Ovary (tissue), 9 donors: ENCODE data around the gene LRRC8C. TPM values are rescaled to one million over a fixed set of nuclear protein-coding genes. Genes with fewer than 3 reads are reported as not detected.

Experiments
- DNase-seq, 5 donors: peaks; one replicate each; pipeline ENCODE4 v3.0.0-alpha.2; 2019 to 2020
- H3K27ac ChIP-seq, 2 donors: fragments of 200-600 bp; one replicate each; pipeline versions ENCODE4 v1.5.1 to v1.8.0; 2019 to 2022
- H3K27me3 ChIP-seq: fragments of 200-600 bp; one replicate; pipeline ENCODE4 v1.8.0; 2022
- H3K36me3 ChIP-seq: fragments of 200-600 bp; sonication (generic); one replicate; pipeline ENCODE4 v1.5.1; 2019
- H3K4me1 ChIP-seq: one replicate; pipeline ENCODE4 v1.8.1; 2013; ENCODE audit warnings: mild to moderate bottlenecking, moderate library complexity; ENCODE audit not compliant: insufficient read depth
- H3K4me3 ChIP-seq: fragments of 200-600 bp; sonication (generic); one replicate; pipeline ENCODE4 v1.5.1; 2017
- H3K9me3 ChIP-seq, 2 donors: fragments of 200-600 bp in 1 of 2; sonication (generic) in 1 of 2; one replicate each; pipeline versions ENCODE4 v1.5.1 to v1.8.1; 2013 to 2019; ENCODE audit warnings: mild to moderate bottlenecking in 1 of 2, moderate library complexity in 1 of 2
- EP300 ChIP-seq: sonication (generic); formaldehyde crosslinking; IDR thresholded peaks from one replicate; pipeline ENCODE4 v1.6.1; 2017; ENCODE audit warnings: antibody characterized with exemption
- POLR2A ChIP-seq: fragments of 450-650 bp; IDR thresholded peaks from one replicate; pipeline ENCODE4 v1.6.1; 2017; ENCODE audit warnings: antibody characterized with exemption, mild to moderate bottlenecking, moderate library complexity
- WGBS, 3 donors: extraction: QIAGEN DNeasy Blood & Tissue Kit in 1 of 3; methylation state at CpG; one replicate each; pipeline versions ENCODE4 v1.1.5 to v1.1.7; 2013 to 2017; 5-methylcytosine and 5-hydroxymethylcytosine counted together
- intact Hi-C, 4 donors: fragments of 100-400 bp; cut with DNase I; formaldehyde crosslinking; loops; one replicate each; pipeline versions ENCODE4 v1.11.0 to v1.15.1; 2022 to 2023
- polyA plus RNA-seq, 2 donors: library from polyadenylated mRNA; stranded (reverse); fragments of 200-250 nt in 1 of 2; fragments of 350-450 nt in 1 of 2; fragmentation: Illumina TruSeq in 1 of 2; extraction: RNeasy Lipid Tissue Mini Kit (QIAGEN cat#74804) in 1 of 2; gene quantifications; one replicate each; pipeline ENCODE4 v1.2.3, GENCODE V29; 2013 to 2014
- total RNA-seq, 7 donors: library from RNA; depleted of rRNA in 2 of 7; stranded (reverse); fragments of >200 nt in 2 of 7; fragmentation: NEBNext Ultra II Directional in 3 of 7; extraction: Animal tissue kit (Norgen Biotek cat#: 25700) in 3 of 7; gene quantifications; one replicate each; pipeline versions ENCODE4 v1.1.0 to v1.2.4, GENCODE V29; 2016 to 2023
- TF ChIP-seq, protein P1 (sequence below), 3 donors: fragments of 450-650 bp in 2 of 3; fragments of 200-600 bp in 1 of 3; IDR thresholded peaks; one replicate each; pipeline versions ENCODE4 v1.5.1 to v1.8.0; 2016 to 2022; ENCODE audit warnings: antibody characterized with exemption in 3 of 3, mild to moderate bottlenecking in 1 of 3
- donor health status: DM: no; HTN: no; CAD: no; lungs with moderate emphysema.
- donor health status: DM: no; HTN: no; CAD: no.
- donor health status: Bipolar disorder and iron deficiency.
- donor health status: DM: yes; HTN: yes; CAD: no.
- donor health status: DM: no; HTN: no; CAD: no.
- donor health status: DM: yes; HTN: yes; CAD: no.

The LRRC8C gene
- total and polyA plus RNA-seq, 9 donors: 5.6 to 11.1 (median 7.2) TPM

GRCh38 chr1:89602871-89603404, 30.0 kb upstream of the LRRC8C start:
- 22 to 23% (median 23%) methylated on average over 6 of the region's 6 CpGs for WGBS, 3 donors
- no peak for DNase-seq
- TF ChIP-seq, protein P1, sequence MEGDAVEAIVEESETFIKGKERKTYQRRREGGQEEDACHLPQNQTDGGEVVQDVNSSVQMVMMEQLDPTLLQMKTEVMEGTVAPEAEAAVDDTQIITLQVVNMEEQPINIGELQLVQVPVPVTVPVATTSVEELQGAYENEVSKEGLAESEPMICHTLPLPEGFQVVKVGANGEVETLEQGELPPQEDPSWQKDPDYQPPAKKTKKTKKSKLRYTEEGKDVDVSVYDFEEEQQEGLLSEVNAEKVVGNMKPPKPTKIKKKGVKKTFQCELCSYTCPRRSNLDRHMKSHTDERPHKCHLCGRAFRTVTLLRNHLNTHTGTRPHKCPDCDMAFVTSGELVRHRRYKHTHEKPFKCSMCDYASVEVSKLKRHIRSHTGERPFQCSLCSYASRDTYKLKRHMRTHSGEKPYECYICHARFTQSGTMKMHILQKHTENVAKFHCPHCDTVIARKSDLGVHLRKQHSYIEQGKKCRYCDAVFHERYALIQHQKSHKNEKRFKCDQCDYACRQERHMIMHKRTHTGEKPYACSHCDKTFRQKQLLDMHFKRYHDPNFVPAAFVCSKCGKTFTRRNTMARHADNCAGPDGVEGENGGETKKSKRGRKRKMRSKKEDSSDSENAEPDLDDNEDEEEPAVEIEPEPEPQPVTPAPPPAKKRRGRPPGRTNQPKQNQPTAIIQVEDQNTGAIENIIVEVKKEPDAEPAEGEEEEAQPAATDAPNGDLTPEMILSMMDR (IDR thresholded peaks at IDR 0.05): no peak
- TF ChIP-seq POLR2A: no peak
- TF ChIP-seq EP300: no peak
- Histone ChIP-seq H3K27me3 (no peaks in the 10 kb centered on the region), H3K4me3 (no peak overlapping the region), H3K27ac (peak overlapping the region in 1 of 2 donors; percentile 30), H3K36me3 (no peaks in the 10 kb centered on the region), H3K4me1 (peaks cover 11% of the 10 kb centered on the region), H3K9me3 (no peaks in the 10 kb centered on the region)
- intact Hi-C loops: loop anchor here in 1 of 4 donors (10.0 kb wide), 1 partner anchor 78 kb away; the partner anchor contains the start of gene LRRC8B

DNA sequence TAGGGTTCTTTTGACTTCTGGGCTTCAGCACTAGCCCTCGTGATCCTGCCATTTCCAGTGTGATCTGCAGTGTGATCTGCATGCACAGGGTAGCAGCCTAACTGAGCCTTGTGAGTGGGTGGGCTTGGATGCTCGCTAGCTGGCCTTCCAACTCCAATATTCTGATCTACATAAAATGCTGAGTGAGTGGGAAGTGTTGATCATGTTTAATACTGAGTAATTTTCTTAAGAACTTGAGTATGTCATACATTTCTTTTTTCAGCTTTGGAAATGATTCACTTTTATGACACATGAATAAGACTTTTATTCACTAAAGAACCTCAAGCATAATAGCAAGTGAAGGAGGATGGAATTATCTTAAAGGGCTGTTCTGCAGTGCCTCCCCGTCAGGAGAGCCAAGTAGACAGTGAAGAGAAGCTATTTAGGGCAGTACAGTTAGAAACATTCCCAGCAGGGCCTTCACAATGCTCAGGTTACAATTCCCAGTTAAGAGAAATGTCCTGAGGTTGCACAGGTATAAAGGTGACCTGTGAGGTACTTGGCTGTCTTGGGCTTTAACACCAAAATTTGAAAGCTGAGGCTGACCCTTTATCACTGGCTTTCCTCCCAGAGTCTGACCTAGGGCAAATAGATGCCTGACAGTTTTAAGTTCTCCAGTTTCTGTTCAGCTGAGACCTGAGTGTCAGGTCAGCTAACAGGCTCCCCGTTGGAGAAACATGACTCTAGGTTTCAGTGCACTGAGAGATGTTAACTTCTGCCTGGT, 29.1 kb upstream of the LRRC8C start:
- intact Hi-C loops: loop anchor here in 1 of 4 donors (10.0 kb wide), 1 partner anchor 79 kb away; the partner anchor contains the start of gene LRRC8B
- Histone ChIP-seq H3K9me3 (no peaks in the 10 kb centered on the region), H3K27ac (peak overlapping the region in 1 of 2 donors; percentile 30), H3K27me3 (no peaks in the 10 kb centered on the region), H3K4me1 (peaks cover 11% of the 10 kb centered on the region), H3K36me3 (no peaks in the 10 kb centered on the region), H3K4me3 (no peak overlapping the region)
- 41 to 56% (median 53%) methylated on average over 4 of the region's 4 CpGs for WGBS, 3 donors
- no peak for DNase-seq
- TF ChIP-seq POLR2A (no peak), EP300 (no peak)
- TF ChIP-seq, protein P1 (IDR thresholded peaks at IDR 0.05): no peak

- no peak for TF ChIP-seq EP300
- TF ChIP-seq, protein P1 (IDR thresholded peaks at IDR 0.05): no peak
- no peak for TF ChIP-seq POLR2A
- intact Hi-C loops: loop anchor here in 1 of 4 donors (10.0 kb wide), 1 partner anchor 80 kb away; the partner anchor contains the start of gene LRRC8B
- Histone ChIP-seq H3K9me3 (no peaks in the 10 kb centered on the region), H3K4me3 (no peak overlapping the region), H3K27ac (no peak overlapping the region), H3K4me1 (peaks cover 11% of the 10 kb centered on the region), H3K36me3 (no peaks in the 10 kb centered on the region), H3K27me3 (no peaks in the 10 kb centered on the region)
- DNase-seq: no peak
- 57 to 59% (median 57%) methylated on average over 3 of the region's 3 CpGs for WGBS, 3 donors
These were observed 28.5 kb upstream of the LRRC8C start for GRCh38 chr1:89604414-89604735.

DNA sequence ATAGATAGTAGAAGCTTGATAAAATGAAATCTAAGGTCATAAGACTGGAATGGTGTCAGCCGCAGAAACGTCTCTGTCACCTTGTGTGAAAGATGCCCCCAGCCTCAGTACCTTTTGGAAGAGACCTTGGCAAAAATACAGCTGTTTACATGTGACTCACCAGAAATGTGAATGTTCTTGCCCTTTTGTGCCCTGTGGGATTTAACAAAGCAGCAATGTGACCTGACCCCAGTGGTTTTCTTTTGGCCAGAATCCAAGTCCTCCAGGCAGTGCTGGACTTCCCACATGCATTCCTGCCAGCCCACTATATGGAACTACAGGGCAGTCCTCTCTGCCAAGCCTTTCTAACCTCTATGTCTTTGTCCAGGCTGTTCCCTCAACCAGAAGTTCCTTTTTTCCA, 27.2 kb upstream of the LRRC8C start:
- Histone ChIP-seq H3K27me3 (no peaks in the 10 kb centered on the region), H3K9me3 (no peaks in the 10 kb centered on the region), H3K36me3 (no peaks in the 10 kb centered on the region), H3K4me1 (peaks cover 11% of the 10 kb centered on the region), H3K27ac (no peak overlapping the region), H3K4me3 (no peak overlapping the region)
- intact Hi-C loops: loop anchor here in 1 of 4 donors (10.0 kb wide), 1 partner anchor 81 kb away; the partner anchor contains the start of gene LRRC8B
- 61 to 78% (median 69%) methylated on average over 2 of the region's 2 CpGs for WGBS, 3 donors
- TF ChIP-seq, protein P1 (IDR thresholded peaks at IDR 0.05): no peak
- TF ChIP-seq EP300 (no peak), POLR2A (no peak)
- DNase-seq: no peak
